Measurements from ENCODE around the gene CDK6. TPM values are rescaled to one million over a fixed set of nuclear protein-coding genes. Genes with fewer than 3 reads are reported as not detected.

CDK6 gene
- total and polyA plus RNA-seq, 2 of the 8 experiments (the other 6 are each of a cell fraction or from before 2014, with no cell fraction given): 5.9 to 18.9 TPM

- H4K8ac ChIP-seq (ENCODE audit: extremely low read depth, insufficient read depth, low read length): no peak overlapping the region
- H3K4me1 ChIP-seq (replicated peaks in 1 of 4; ENCODE audit: control insufficient read depth in 3 of 4, insufficient read depth in 4 of 4, low read length in 3 of 4): peaks cover 1 to 9% (median 6%) of the 10 kb centered on the region in 4 experiments; a peak in 3 of 7 replicates
- TF ChIP-seq CBX8 (IDR thresholded peaks at IDR 0.05; ENCODE audit: borderline replicate concordance, low read depth, low read length) (no peak), RAD21 (IDR thresholded peaks at IDR 0.05 in 1 of 2, conservative IDR thresholded peaks at IDR 0.05 in 1 of 2; ENCODE audit: low read depth in 2 of 2, low read length in 2 of 2) (no peak), FOSL1 (IDR thresholded peaks at IDR 0.05; ENCODE audit: insufficient read depth, low read depth, low read length) (no peak)
- no peak overlapping the region for H3K14ac ChIP-seq (ENCODE audit: insufficient read length)
- no peak overlapping the region for H3K4ac ChIP-seq (replicated peaks; ENCODE audit: insufficient read length, low read depth, low read length)
- no peaks in the 10 kb centered on the region for H3K23me2 ChIP-seq (ENCODE audit: low read depth, low read length)
- H4K5ac ChIP-seq (ENCODE audit: insufficient read length, low read depth, low read length): no peak overlapping the region
- no peak overlapping the region for H3K18ac ChIP-seq (ENCODE audit: extremely low read depth, low read length)
- 84% methylated on average over 3 of the region's 3 CpGs; no CpG with 5 or more reads in 1 of the 2 experiments for WGBS, 2 experiments (ENCODE audit: extremely low coverage in 1 of 2, insufficient coverage in 1 of 2, insufficient read length in 1 of 2, insufficient replicate concordance in 2 of 2, low coverage in 1 of 2, low lambda C conversion rate in 2 of 2, missing lambda C conversion rate in 1 of 2)
- H3K36me3 ChIP-seq (ENCODE audit: control insufficient read depth in 2 of 4, insufficient read depth in 4 of 4, low read length in 3 of 4): no peaks in the 10 kb centered on the region
- no peaks in the 10 kb centered on the region for H3K27me3 ChIP-seq (replicated peaks in 1 of 4; ENCODE audit: control insufficient read depth in 3 of 4, extremely low read depth in 1 of 4, insufficient read depth in 3 of 4, low read length in 3 of 4)
- H3K56ac ChIP-seq (replicated peaks; ENCODE audit: insufficient read length, low read depth, low read length): no peak overlapping the region
- no peak overlapping the region for H3K9ac ChIP-seq (replicated peaks in 1 of 4; ENCODE audit: extremely low read depth in 1 of 4, low read depth in 3 of 4, low read length in 3 of 4)
- no peak overlapping the region for H2BK15ac ChIP-seq (ENCODE audit: low read length)
- H3K4me2 ChIP-seq (ENCODE audit: insufficient read depth in 1 of 2, low read depth in 2 of 2, low read length in 2 of 2): no peak overlapping the region
- no peak overlapping the region for H2BK5ac ChIP-seq (ENCODE audit: low read depth, low read length)
- no peak overlapping the region for H2BK20ac ChIP-seq (ENCODE audit: low read length)
- FAIRE-seq: no peak
- H2AFZ ChIP-seq (ENCODE audit: low read length): no peak overlapping the region
- DNase-seq (ENCODE audit: low read depth in 1 of 2, low spot score in 2 of 2): no peak
- no peak overlapping the region for H3K27ac ChIP-seq (ENCODE audit: low read depth, low read length)
- H3K79me1 ChIP-seq (ENCODE audit: low read depth, low read length): no peaks in the 10 kb centered on the region
- no peak overlapping the region for H4K91ac ChIP-seq (replicated peaks; ENCODE audit: insufficient read length, low read length)
- H2BK12ac ChIP-seq (ENCODE audit: low read depth, low read length): no peak overlapping the region
- H3K79me2 ChIP-seq (ENCODE audit: control insufficient read depth in 1 of 2, insufficient read depth in 2 of 2, low read length in 2 of 2): 0 out of 4 replicates have a peak, but pooled peaks cover 0 to 7% of the 10 kb centered on the region in 2 experiments
- H2AK5ac ChIP-seq (ENCODE audit: low read depth, low read length): no peak overlapping the region
- H4K20me1 ChIP-seq (replicated peaks in 1 of 2; ENCODE audit: control insufficient read depth in 1 of 2, insufficient read depth in 2 of 2, low read length in 2 of 2): no peaks in the 10 kb centered on the region
- ChIA-PET POLR2A (ENCODE audit: partially characterized antibody) (interaction anchor here (1.3 kb wide), 1 partner anchor 17 kb away, joined by 5 read pairs; no protein-coding TSS in a partner anchor), CTCF (ENCODE audit: partially characterized antibody) (interaction anchor here (0.8 to 1.5 kb wide), 4 partner anchors 10 to 50 kb away, joined by 3 to 4 read pairs (median 3); no protein-coding TSS in a partner anchor)
- no peak overlapping the region for H3K4me3 ChIP-seq (ENCODE audit: extremely low read depth in 1 of 4, insufficient read depth in 2 of 4, low read depth in 3 of 4, low read length in 4 of 4)
- H3K23ac ChIP-seq (ENCODE audit: insufficient read length): no peak overlapping the region
- peaks cover 5 to 6% of the 10 kb centered on the region in 2 experiments for H3K9me3 ChIP-seq (ENCODE audit: insufficient read depth in 2 of 2, low read depth in 1 of 2, low read length in 1 of 2)
- H2BK120ac ChIP-seq (replicated peaks; ENCODE audit: low read depth, low read length): no peak overlapping the region
Measured at GRCh38 chr7:92783260-92784201, 52.8 kb downstream of the CDK6 start.

All from H1 (cell line).